Fibroblast of lung (primary cell): ENCODE results near the gene DTWD2.
"Not testable (repeated sequence)": the region's sequence is repeated elsewhere in the genome, so short reads cannot be mapped to it uniquely, and the experiment has no call there.

Experiments
- EZH2 ChIP-seq: IDR thresholded peaks from 2 replicates; pipeline ENCODE4 v1.5.1; 2012; ENCODE audit warnings: low read length, control low read depth, mild to moderate bottlenecking; ENCODE audit errors: missing control alignments
- TF ChIP-seq, protein P1 (sequence below), 2 donors: IDR thresholded peaks in 1 of 2; conservative IDR thresholded peaks in 1 of 2; 1 replicate in 1 of 2; 2 replicates in 1 of 2; pipeline ENCODE4 v1.5.1; 2011 to 2012; ENCODE audit warnings: low read length in 2 of 2, control low read depth in 1 of 2, inconsistent platforms in 1 of 2, low read depth in 1 of 2, mild to moderate bottlenecking in 1 of 2

DNA sequence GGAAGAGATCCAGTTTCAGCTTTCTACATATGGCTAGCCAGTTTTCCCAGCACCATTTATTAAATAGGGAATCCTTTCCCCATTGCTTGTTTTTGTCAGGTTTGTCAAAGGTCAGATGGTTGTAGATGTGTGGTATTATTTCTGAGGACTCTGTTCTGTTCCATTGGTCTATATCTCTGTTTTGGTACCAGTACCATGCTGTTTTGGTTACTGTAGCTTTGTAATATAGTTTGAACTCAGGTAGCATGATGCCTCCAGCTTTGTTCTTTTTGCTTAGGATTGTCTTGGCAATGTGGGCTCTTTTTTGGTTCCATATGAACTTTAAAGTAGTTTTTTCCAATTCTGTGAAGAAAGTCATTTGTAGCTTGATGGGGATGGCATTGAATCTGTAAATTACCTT, 4.8 kb upstream of the DTWD2 start:
- TF ChIP-seq, protein P1, sequence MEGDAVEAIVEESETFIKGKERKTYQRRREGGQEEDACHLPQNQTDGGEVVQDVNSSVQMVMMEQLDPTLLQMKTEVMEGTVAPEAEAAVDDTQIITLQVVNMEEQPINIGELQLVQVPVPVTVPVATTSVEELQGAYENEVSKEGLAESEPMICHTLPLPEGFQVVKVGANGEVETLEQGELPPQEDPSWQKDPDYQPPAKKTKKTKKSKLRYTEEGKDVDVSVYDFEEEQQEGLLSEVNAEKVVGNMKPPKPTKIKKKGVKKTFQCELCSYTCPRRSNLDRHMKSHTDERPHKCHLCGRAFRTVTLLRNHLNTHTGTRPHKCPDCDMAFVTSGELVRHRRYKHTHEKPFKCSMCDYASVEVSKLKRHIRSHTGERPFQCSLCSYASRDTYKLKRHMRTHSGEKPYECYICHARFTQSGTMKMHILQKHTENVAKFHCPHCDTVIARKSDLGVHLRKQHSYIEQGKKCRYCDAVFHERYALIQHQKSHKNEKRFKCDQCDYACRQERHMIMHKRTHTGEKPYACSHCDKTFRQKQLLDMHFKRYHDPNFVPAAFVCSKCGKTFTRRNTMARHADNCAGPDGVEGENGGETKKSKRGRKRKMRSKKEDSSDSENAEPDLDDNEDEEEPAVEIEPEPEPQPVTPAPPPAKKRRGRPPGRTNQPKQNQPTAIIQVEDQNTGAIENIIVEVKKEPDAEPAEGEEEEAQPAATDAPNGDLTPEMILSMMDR (conservative IDR thresholded peaks at IDR 0.05 in 1 of 2, IDR thresholded peaks at IDR 0.05 in 1 of 2; ENCODE audit: low read depth in 1 of 2, low read length in 2 of 2) = not testable (repeated sequence)
- TF ChIP-seq EZH2 = not testable (repeated sequence)
